Body of pancreas (tissue), 4 donors: ENCODE data around the gene HS6ST3. TPM values are rescaled to one million over a fixed set of nuclear protein-coding genes. Genes with fewer than 3 reads are reported as not detected.

ENCODE experiments used
- ATAC-seq: fragments of 150-250 bp; one replicate; pipeline ENCODE4 v1.9.1; 2016
- DNase-seq, 4 donors: peaks; one replicate each; pipeline ENCODE4 v3.0.0-alpha.2; 2019
- H3K27ac ChIP-seq, 4 donors: fragments of 200-600 bp; sonication (generic); 1 replicate in 3 of 4; 2 replicates in 1 of 4; pipeline versions ENCODE4 v1.5.1 to v1.6.1; 2016 to 2019; ENCODE audit warnings: mild to moderate bottlenecking in 1 of 4, mixed read lengths in 1 of 4, moderate library complexity in 1 of 4
- H3K27me3 ChIP-seq, 2 donors: fragments of 200-600 bp; sonication (generic); one replicate each; pipeline ENCODE4 v1.6.0; 2016; ENCODE audit warnings: mild to moderate bottlenecking in 1 of 2
- H3K36me3 ChIP-seq, 2 donors: fragments of 200-600 bp; sonication (generic); replicated peaks in 1 of 2; 2 replicates each; pipeline ENCODE4 v1.5.1; 2016; ENCODE audit warnings: low read depth in 2 of 2; ENCODE audit not compliant: insufficient read depth in 1 of 2
- H3K4me1 ChIP-seq: fragments of 200-600 bp; sonication (generic); one replicate; pipeline ENCODE4 v1.6.0; 2016
- H3K4me3 ChIP-seq, 2 donors: fragments of 200-600 bp; sonication (generic); 1 replicate in 1 of 2; 2 replicates in 1 of 2; pipeline ENCODE4 v1.5.1; 2016 to 2019
- H3K9me3 ChIP-seq, 3 donors: fragments of 200-600 bp; sonication (generic); 1 replicate in 2 of 3; 2 replicates in 1 of 3; pipeline ENCODE4 v1.5.1; 2016
- POLR2A ChIP-seq, 3 donors: fragments of 450-650 bp; IDR thresholded peaks; one replicate each; pipeline ENCODE4 v1.6.1; 2016; ENCODE audit warnings: antibody characterized with exemption in 3 of 3, mild to moderate bottlenecking in 2 of 3
- WGBS, 2 donors: methylation state at CpG; one replicate each; pipeline ENCODE4 v1.1.5; 2017; 5-methylcytosine and 5-hydroxymethylcytosine counted together
- intact Hi-C: fragments of 100-400 bp; cut with DNase I; formaldehyde crosslinking; loops from one replicate; pipeline ENCODE4 v1.15.1; 2023
- total RNA-seq, 2 donors: library from RNA; depleted of rRNA; stranded (reverse); fragments of >200 nt; gene quantifications; one replicate each; pipeline ENCODE4 v1.1.0, GENCODE V29; 2016
- TF ChIP-seq, protein P1 (sequence below), 7 experiments: fragments of 450-650 bp in 4 of 7; fragments of 200-600 bp in 3 of 7; sonication (generic) in 3 of 7; IDR thresholded peaks; one replicate each; pipeline ENCODE4 v1.5.1; 2016 to 2019; ENCODE audit warnings: antibody characterized with exemption in 7 of 7

HS6ST3 gene
- total RNA-seq, 2 donors from 2014 or later: 1.3 to 2.3 TPM

DNA sequence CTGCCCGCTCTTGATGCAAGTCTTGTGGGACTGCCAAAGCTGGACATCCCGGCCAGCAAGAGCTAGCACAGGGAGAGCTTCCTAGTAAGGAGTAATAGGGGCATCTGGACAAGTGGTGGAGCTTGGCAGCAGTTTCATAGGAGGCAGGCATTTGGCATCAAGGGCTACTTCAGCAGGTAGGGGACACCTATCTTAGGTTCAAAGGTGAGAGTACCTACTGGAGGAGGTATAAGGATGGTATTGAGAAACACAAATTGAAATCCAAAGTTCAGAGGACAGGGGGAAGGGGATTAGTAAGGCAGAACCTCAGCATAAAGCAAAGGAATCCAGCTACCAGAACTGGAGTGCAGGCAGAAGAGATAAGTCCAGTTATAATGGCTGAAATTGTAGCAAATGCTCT is 462.7 kb downstream of the HS6ST3 start:
- Histone ChIP-seq H3K4me1 (no peaks in the 10 kb centered on the region), H3K27ac (no peak overlapping the region), H3K27me3 (no peaks in the 10 kb centered on the region), H3K36me3 (no peaks in the 10 kb centered on the region), H3K9me3 (no peaks in the 10 kb centered on the region), H3K4me3 (no peak overlapping the region)
- DNase-seq (no peak), ATAC-seq (no peak)
- 86% methylated on average over 2 of the region's 2 CpGs; no CpG with 5 or more reads in 1 of the 2 donors for WGBS, 2 donors
- TF ChIP-seq POLR2A (IDR thresholded peaks at IDR 0.05): no peak
- TF ChIP-seq, protein P1, sequence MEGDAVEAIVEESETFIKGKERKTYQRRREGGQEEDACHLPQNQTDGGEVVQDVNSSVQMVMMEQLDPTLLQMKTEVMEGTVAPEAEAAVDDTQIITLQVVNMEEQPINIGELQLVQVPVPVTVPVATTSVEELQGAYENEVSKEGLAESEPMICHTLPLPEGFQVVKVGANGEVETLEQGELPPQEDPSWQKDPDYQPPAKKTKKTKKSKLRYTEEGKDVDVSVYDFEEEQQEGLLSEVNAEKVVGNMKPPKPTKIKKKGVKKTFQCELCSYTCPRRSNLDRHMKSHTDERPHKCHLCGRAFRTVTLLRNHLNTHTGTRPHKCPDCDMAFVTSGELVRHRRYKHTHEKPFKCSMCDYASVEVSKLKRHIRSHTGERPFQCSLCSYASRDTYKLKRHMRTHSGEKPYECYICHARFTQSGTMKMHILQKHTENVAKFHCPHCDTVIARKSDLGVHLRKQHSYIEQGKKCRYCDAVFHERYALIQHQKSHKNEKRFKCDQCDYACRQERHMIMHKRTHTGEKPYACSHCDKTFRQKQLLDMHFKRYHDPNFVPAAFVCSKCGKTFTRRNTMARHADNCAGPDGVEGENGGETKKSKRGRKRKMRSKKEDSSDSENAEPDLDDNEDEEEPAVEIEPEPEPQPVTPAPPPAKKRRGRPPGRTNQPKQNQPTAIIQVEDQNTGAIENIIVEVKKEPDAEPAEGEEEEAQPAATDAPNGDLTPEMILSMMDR (IDR thresholded peaks at IDR 0.05): no peak
- intact Hi-C loops: no loop called here

DNA sequence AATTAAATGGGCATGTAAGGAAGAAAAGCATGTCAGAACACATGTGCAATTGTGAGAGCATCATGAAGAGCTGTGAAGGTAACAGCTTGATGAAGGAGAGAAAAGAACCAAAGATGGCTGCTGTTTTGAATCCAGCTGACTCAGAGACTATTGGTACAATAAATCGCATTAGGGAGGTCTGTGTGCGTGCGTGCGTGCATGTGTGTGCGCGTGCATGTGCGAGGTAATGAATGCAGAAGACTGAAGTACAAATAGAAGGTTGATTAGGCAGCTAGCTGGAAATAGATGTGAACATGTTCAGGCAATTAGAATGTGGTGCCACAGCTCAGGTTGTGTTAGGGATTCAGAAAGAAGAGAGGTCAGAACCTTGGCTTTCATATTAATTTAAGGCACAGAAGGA is 463.9 kb downstream of the HS6ST3 start:
- WGBS, 2 donors: 91 to 96% methylated on average over 7 of the region's 7 CpGs
- Histone ChIP-seq H3K4me1 (no peaks in the 10 kb centered on the region), H3K27ac (no peak overlapping the region), H3K27me3 (no peaks in the 10 kb centered on the region), H3K4me3 (no peak overlapping the region), H3K36me3 (no peaks in the 10 kb centered on the region), H3K9me3 (no peaks in the 10 kb centered on the region)
- intact Hi-C loops: no loop called here
- TF ChIP-seq, protein P1 (IDR thresholded peaks at IDR 0.05): no peak
- no peak for TF ChIP-seq POLR2A (IDR thresholded peaks at IDR 0.05)
- no peak for ATAC-seq
- peak in 2 of 4 donors; percentile 12 to 16 for DNase-seq

DNA sequence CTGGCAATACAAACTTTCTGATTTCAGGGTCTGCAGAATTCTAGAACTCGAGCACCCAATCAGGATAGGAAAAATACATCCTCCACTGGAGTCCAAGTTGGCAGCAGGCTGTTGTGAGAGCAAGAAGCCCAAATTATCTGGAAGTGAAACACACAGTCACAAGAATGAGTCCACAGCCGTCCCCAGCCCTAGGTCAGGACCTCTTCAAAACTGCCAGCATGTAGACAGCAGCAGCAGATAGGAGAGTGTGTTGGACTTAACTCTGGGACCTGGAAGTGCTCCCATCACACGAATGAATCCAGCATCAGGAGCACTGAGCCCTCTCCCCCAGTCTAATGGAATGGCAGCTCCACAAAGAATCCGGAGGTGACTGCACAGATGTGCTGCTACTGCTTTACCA is 483.7 kb downstream of the HS6ST3 start:
- WGBS, 2 donors: 67 to 81% methylated on average over 4 of the region's 4 CpGs
- Histone ChIP-seq H3K9me3 (peaks cover 0 to 4% (median 0%) of the 10 kb centered on the region in 3 donors), H3K27me3 (no peaks in the 10 kb centered on the region), H3K36me3 (no peaks in the 10 kb centered on the region), H3K4me3 (no peak overlapping the region), H3K4me1 (no peaks in the 10 kb centered on the region), H3K27ac (no peak overlapping the region)
- ATAC-seq (no peak), DNase-seq (no peak)
- intact Hi-C loops: no loop called here
- TF ChIP-seq, protein P1 (IDR thresholded peaks at IDR 0.05): no peak
- no peak for TF ChIP-seq POLR2A (IDR thresholded peaks at IDR 0.05)

DNA sequence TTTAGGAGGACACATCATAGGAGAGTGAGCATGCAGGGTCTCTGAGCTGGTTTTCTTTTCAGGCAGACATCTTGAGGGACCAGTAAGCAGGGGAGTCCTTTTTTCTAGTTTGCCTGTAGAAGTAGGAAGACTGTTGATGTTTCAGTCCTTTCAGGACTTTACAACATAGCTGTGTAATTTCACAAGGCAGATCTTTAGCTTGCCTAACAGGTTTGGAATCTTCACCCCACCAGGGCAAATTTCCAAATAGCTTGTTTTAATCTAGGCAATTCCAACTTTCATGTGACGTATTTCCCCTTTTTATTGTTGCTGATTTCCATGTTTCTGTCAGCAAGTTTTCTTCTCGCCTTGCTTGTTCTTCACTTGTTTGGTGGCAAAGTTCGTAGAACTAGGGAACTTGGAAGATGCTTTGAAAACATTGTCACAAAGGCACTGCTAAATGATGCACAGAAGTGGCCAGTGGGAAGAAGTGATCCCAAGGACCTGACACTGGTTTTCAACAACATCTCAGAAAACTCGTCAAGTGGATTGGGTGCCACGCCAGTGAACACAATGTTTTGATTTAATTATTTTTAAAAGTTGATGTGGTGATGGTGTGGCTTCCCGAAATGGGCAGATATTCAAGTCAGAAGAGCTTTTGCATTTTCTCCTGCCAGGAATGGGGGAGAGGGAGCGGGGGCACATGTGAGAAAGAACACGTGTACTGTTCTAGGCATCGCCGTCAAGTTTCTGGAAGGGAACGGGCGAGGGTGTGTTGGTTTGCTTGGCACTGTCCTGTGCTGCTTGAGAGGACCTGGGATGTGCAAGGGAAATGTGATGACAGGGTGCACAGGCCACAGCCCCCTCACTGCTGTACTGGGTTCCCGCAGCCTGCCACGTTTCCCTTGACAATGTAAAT is 485.8 kb downstream of the HS6ST3 start:
- no peaks in the 10 kb centered on the region for H3K27me3 ChIP-seq
- no peak for ATAC-seq
- intact Hi-C loops: no loop called here

More for the DNA sequence above, 485.8 kb downstream of the HS6ST3 start:
- Histone ChIP-seq H3K9me3 (peaks cover 0 to 4% (median 0%) of the 10 kb centered on the region in 3 donors), H3K4me1 (no peaks in the 10 kb centered on the region), H3K4me3 (no peak overlapping the region), H3K27ac (no peak overlapping the region), H3K36me3 (no peaks in the 10 kb centered on the region)
- no peak for TF ChIP-seq POLR2A (IDR thresholded peaks at IDR 0.05)
- TF ChIP-seq, protein P1 (IDR thresholded peaks at IDR 0.05): no peak
- 78 to 83% methylated on average over 14 of the region's 14 CpGs for WGBS, 2 donors
- DNase-seq: no peak
